ENCODE data around the gene GLI3. TPM values are rescaled to one million over a fixed set of nuclear protein-coding genes. Genes with fewer than 3 reads are reported as not detected.

The GLI3 gene
- total RNA-seq, 5 donors from 2014 or later (not counting 1 experiment from before 2014, with no cell fraction given), result 0.10 to 0.79 (median 0.32) TPM; not detected in 1

- 43% methylated on average over 2 of the region's 8 CpGs for WGBS (ENCODE audit: insufficient coverage)
- no peak overlapping the region for H3K27ac Mint-ChIP-seq
- Histone ChIP-seq H3K36me3 (ENCODE audit: control insufficient read depth in 2 of 2, extremely low read depth in 1 of 2, insufficient read depth in 1 of 2, low read length in 1 of 2) (no peaks in the 10 kb centered on the region), H3K9me3 (no peaks in the 10 kb centered on the region), H3K27ac (ENCODE audit: low read length) (no peak overlapping the region), H3K4me1 (ENCODE audit: control insufficient read depth in 1 of 2, extremely low read depth in 1 of 2, insufficient read depth in 2 of 2, low read length in 2 of 2) (no peaks in the 10 kb centered on the region), H3K4me3 (ENCODE audit: control insufficient read depth in 1 of 2, extremely low read depth in 1 of 2, low read length in 1 of 2) (no peak overlapping the region), H3K27me3 (replicated peaks in 1 of 2; ENCODE audit: control insufficient read depth in 2 of 2, extremely low read depth in 1 of 2, insufficient read depth in 2 of 2, low read length in 1 of 2) (peaks cover 0 to 11% of the 10 kb centered on the region in 2 experiments)
- no peak for DNase-seq
- ChIA-PET CTCF (interaction anchor here in 1 of 2 donors (0.6 kb wide), 1 partner anchor 158 kb away, joined by 3 read pairs; no protein-coding TSS in a partner anchor), POLR2A (no interaction called here)
- no peaks in the 10 kb centered on the region for H3K36me3 Mint-ChIP-seq
- no peak for ATAC-seq (replicated peaks in 1 of 4)
- H3K4me3 Mint-ChIP-seq, result no peak overlapping the region
- H3K9me3 Mint-ChIP-seq, result peaks cover 0 to 6% (median 0%) of the 10 kb centered on the region in 3 donors
- H3K27me3 Mint-ChIP-seq, result peaks cover 0 to 9% of the 10 kb centered on the region in 2 donors
- no peaks in the 10 kb centered on the region for H3K4me1 Mint-ChIP-seq
Observed at GRCh38 chr7:42099470-42100155, 137.4 kb downstream of the GLI3 start.

GRCh38 chr7:42099066-42099465 is 137.9 kb downstream of the GLI3 start:
- no peaks in the 10 kb centered on the region for H3K9me3 ChIP-seq
- H3K36me3 ChIP-seq (ENCODE audit: control insufficient read depth in 2 of 2, extremely low read depth in 1 of 2, insufficient read depth in 1 of 2, low read length in 1 of 2), result no peaks in the 10 kb centered on the region
- no peaks in the 10 kb centered on the region for H3K36me3 Mint-ChIP-seq
- no peaks in the 10 kb centered on the region for H3K4me1 Mint-ChIP-seq
- H3K27ac Mint-ChIP-seq, result no peak overlapping the region
- H3K27me3 ChIP-seq (replicated peaks in 1 of 2; ENCODE audit: control insufficient read depth in 2 of 2, extremely low read depth in 1 of 2, insufficient read depth in 2 of 2, low read length in 1 of 2), result peaks cover 0 to 11% of the 10 kb centered on the region in 2 experiments
- H3K4me3 Mint-ChIP-seq, result no peak overlapping the region
- ATAC-seq (replicated peaks in 1 of 4), result no peak
- peaks cover 0 to 5% of the 10 kb centered on the region in 2 donors for H3K27me3 Mint-ChIP-seq
- DNase-seq, result no peak
- no peak overlapping the region for H3K27ac ChIP-seq (ENCODE audit: low read length)
- no peaks in the 10 kb centered on the region for H3K4me1 ChIP-seq (ENCODE audit: control insufficient read depth in 1 of 2, extremely low read depth in 1 of 2, insufficient read depth in 2 of 2, low read length in 2 of 2)
- H3K4me3 ChIP-seq (ENCODE audit: control insufficient read depth in 1 of 2, extremely low read depth in 1 of 2, low read length in 1 of 2), result no peak overlapping the region
- ChIA-PET CTCF (no interaction called here), POLR2A (no interaction called here)
- WGBS (ENCODE audit: insufficient coverage), result 80% methylated on average over 1 of the region's 4 CpGs
- peaks cover 0 to 6% (median 0%) of the 10 kb centered on the region in 3 donors for H3K9me3 Mint-ChIP-seq

GRCh38 chr7:42097752-42098151 is 139.3 kb downstream of the GLI3 start:
- Mint-ChIP-seq H3K27me3 (peaks cover 0 to 5% of the 10 kb centered on the region in 2 donors), H3K4me3 (no peak overlapping the region), H3K9me3 (peaks cover 0 to 6% (median 0%) of the 10 kb centered on the region in 3 donors), H3K36me3 (no peaks in the 10 kb centered on the region), H3K4me1 (no peaks in the 10 kb centered on the region), H3K27ac (no peak overlapping the region)
- no CpG with 5 or more reads among the region's 5 CpGs for whole genome bisulfite sequencing (ENCODE audit: insufficient coverage)
- Histone ChIP-seq H3K9me3 (no peaks in the 10 kb centered on the region), H3K4me3 (ENCODE audit: control insufficient read depth in 1 of 2, extremely low read depth in 1 of 2, low read length in 1 of 2) (no peak overlapping the region), H3K4me1 (ENCODE audit: control insufficient read depth in 1 of 2, extremely low read depth in 1 of 2, insufficient read depth in 2 of 2, low read length in 2 of 2) (no peaks in the 10 kb centered on the region), H3K27ac (ENCODE audit: low read length) (no peak overlapping the region), H3K27me3 (replicated peaks in 1 of 2; ENCODE audit: control insufficient read depth in 2 of 2, extremely low read depth in 1 of 2, insufficient read depth in 2 of 2, low read length in 1 of 2) (peaks cover 0 to 8% of the 10 kb centered on the region in 2 experiments), H3K36me3 (ENCODE audit: control insufficient read depth in 2 of 2, extremely low read depth in 1 of 2, insufficient read depth in 1 of 2, low read length in 1 of 2) (no peaks in the 10 kb centered on the region)
- POLR2A ChIA-PET, result no interaction called here
- DNase-seq (no peak), ATAC-seq (replicated peaks in 1 of 4) (no peak)
- CTCF ChIA-PET, result no interaction called here

- ATAC-seq (replicated peaks in 1 of 4) (no peak), DNase-seq (no peak)
- H3K27me3 Mint-ChIP-seq, result peaks cover 0 to 5% of the 10 kb centered on the region in 2 donors
- Histone ChIP-seq H3K4me1 (ENCODE audit: control insufficient read depth in 1 of 2, extremely low read depth in 1 of 2, insufficient read depth in 2 of 2, low read length in 2 of 2) (no peaks in the 10 kb centered on the region), H3K36me3 (ENCODE audit: control insufficient read depth in 2 of 2, extremely low read depth in 1 of 2, insufficient read depth in 1 of 2, low read length in 1 of 2) (no peaks in the 10 kb centered on the region), H3K27ac (ENCODE audit: low read length) (no peak overlapping the region), H3K9me3 (no peaks in the 10 kb centered on the region), H3K27me3 (replicated peaks in 1 of 2; ENCODE audit: control insufficient read depth in 2 of 2, extremely low read depth in 1 of 2, insufficient read depth in 2 of 2, low read length in 1 of 2) (peaks cover 0 to 4% of the 10 kb centered on the region in 2 experiments), H3K4me3 (ENCODE audit: control insufficient read depth in 1 of 2, extremely low read depth in 1 of 2, low read length in 1 of 2) (no peak overlapping the region)
- no peaks in the 10 kb centered on the region for H3K36me3 Mint-ChIP-seq
- H3K4me3 Mint-ChIP-seq, result no peak overlapping the region
- WGBS (ENCODE audit: insufficient coverage), result 72% methylated on average over 6 of the region's 11 CpGs
- H3K9me3 Mint-ChIP-seq, result peaks cover 0 to 6% (median 0%) of the 10 kb centered on the region in 3 donors
- H3K4me1 Mint-ChIP-seq, result no peaks in the 10 kb centered on the region
- ChIA-PET CTCF (no interaction called here), POLR2A (no interaction called here)
- no peak overlapping the region for H3K27ac Mint-ChIP-seq
Observed at GRCh38 chr7:42096681-42097561, 140.1 kb downstream of the GLI3 start.

GRCh38 chr7:42096268-42096667 is 140.7 kb downstream of the GLI3 start:
- no peak overlapping the region for H3K27ac Mint-ChIP-seq
- no peaks in the 10 kb centered on the region for H3K36me3 Mint-ChIP-seq

GRCh38 chr7:42095791-42096190 is 141.2 kb downstream of the GLI3 start:
- POLR2A ChIA-PET, result no interaction called here
- Mint-ChIP-seq H3K27ac (no peak overlapping the region), H3K4me1 (no peaks in the 10 kb centered on the region), H3K4me3 (no peak overlapping the region), H3K36me3 (no peaks in the 10 kb centered on the region), H3K27me3 (peaks cover 0 to 5% of the 10 kb centered on the region in 2 donors), H3K9me3 (peaks cover 0 to 6% (median 0%) of the 10 kb centered on the region in 3 donors)
- WGBS (ENCODE audit: insufficient coverage), result 79% methylated on average over 7 of the region's 7 CpGs
- Histone ChIP-seq H3K27ac (ENCODE audit: low read length) (no peak overlapping the region), H3K4me3 (ENCODE audit: control insufficient read depth in 1 of 2, extremely low read depth in 1 of 2, low read length in 1 of 2) (no peak overlapping the region), H3K4me1 (ENCODE audit: control insufficient read depth in 1 of 2, extremely low read depth in 1 of 2, insufficient read depth in 2 of 2, low read length in 2 of 2) (no peaks in the 10 kb centered on the region), H3K27me3 (replicated peaks in 1 of 2; ENCODE audit: control insufficient read depth in 2 of 2, extremely low read depth in 1 of 2, insufficient read depth in 2 of 2, low read length in 1 of 2) (peaks cover 0 to 4% of the 10 kb centered on the region in 2 experiments), H3K36me3 (ENCODE audit: control insufficient read depth in 2 of 2, extremely low read depth in 1 of 2, insufficient read depth in 1 of 2, low read length in 1 of 2) (no peaks in the 10 kb centered on the region), H3K9me3 (no peaks in the 10 kb centered on the region)
- DNase-seq, result no peak
- CTCF ChIA-PET, result no interaction called here
- ATAC-seq (replicated peaks in 1 of 4), result no peak

More at GRCh38 chr7:42096268-42096667, 140.7 kb downstream of the GLI3 start:
- no peak overlapping the region for H3K4me3 Mint-ChIP-seq
- H3K9me3 ChIP-seq, result no peaks in the 10 kb centered on the region
- no peaks in the 10 kb centered on the region for H3K4me1 ChIP-seq (ENCODE audit: control insufficient read depth in 1 of 2, extremely low read depth in 1 of 2, insufficient read depth in 2 of 2, low read length in 2 of 2)
- ChIA-PET CTCF (no interaction called here), POLR2A (no interaction called here)
- WGBS (ENCODE audit: insufficient coverage), result 75% methylated on average over 5 of the region's 8 CpGs
- H3K27me3 Mint-ChIP-seq, result peaks cover 0 to 5% of the 10 kb centered on the region in 2 donors
- no peaks in the 10 kb centered on the region for H3K36me3 ChIP-seq (ENCODE audit: control insufficient read depth in 2 of 2, extremely low read depth in 1 of 2, insufficient read depth in 1 of 2, low read length in 1 of 2)
- no peak overlapping the region for H3K27ac ChIP-seq (ENCODE audit: low read length)
- peaks cover 0 to 4% of the 10 kb centered on the region in 2 experiments for H3K27me3 ChIP-seq (replicated peaks in 1 of 2; ENCODE audit: control insufficient read depth in 2 of 2, extremely low read depth in 1 of 2, insufficient read depth in 2 of 2, low read length in 1 of 2)
- H3K4me3 ChIP-seq (ENCODE audit: control insufficient read depth in 1 of 2, extremely low read depth in 1 of 2, low read length in 1 of 2), result no peak overlapping the region
- no peaks in the 10 kb centered on the region for H3K4me1 Mint-ChIP-seq
- no peak for DNase-seq
- H3K9me3 Mint-ChIP-seq, result peaks cover 0 to 6% (median 0%) of the 10 kb centered on the region in 3 donors
- no peak for ATAC-seq (replicated peaks in 1 of 4)

Measured in T-cell (primary cell).